Loucy (cell line): ENCODE measurements around the gene BHMT.

Experiments
- EZH2phosphoT487 ChIP-seq: fragments of 200-600 bp; IDR thresholded peaks from 2 replicates; pipeline ENCODE4 v1.6.1; 2018; ENCODE audit warnings: antibody characterized with exemption, mild to moderate bottlenecking, moderate library complexity, borderline replicate concordance
- TF ChIP-seq, protein P1 (sequence below): fragments of 200-600 bp; sonication (generic); conservative IDR thresholded peaks from 2 replicates; pipeline ENCODE4 v1.5.1; 2014; ENCODE audit warnings: mild to moderate bottlenecking, antibody characterized with exemption, low read length

- TF ChIP-seq, protein P1, sequence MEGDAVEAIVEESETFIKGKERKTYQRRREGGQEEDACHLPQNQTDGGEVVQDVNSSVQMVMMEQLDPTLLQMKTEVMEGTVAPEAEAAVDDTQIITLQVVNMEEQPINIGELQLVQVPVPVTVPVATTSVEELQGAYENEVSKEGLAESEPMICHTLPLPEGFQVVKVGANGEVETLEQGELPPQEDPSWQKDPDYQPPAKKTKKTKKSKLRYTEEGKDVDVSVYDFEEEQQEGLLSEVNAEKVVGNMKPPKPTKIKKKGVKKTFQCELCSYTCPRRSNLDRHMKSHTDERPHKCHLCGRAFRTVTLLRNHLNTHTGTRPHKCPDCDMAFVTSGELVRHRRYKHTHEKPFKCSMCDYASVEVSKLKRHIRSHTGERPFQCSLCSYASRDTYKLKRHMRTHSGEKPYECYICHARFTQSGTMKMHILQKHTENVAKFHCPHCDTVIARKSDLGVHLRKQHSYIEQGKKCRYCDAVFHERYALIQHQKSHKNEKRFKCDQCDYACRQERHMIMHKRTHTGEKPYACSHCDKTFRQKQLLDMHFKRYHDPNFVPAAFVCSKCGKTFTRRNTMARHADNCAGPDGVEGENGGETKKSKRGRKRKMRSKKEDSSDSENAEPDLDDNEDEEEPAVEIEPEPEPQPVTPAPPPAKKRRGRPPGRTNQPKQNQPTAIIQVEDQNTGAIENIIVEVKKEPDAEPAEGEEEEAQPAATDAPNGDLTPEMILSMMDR, result no peak
- TF ChIP-seq EZH2phosphoT487, result no peak
Measured at GRCh38 chr5:79157305-79157704, 45.7 kb downstream of the BHMT start.
